Smooth muscle cell (in vitro differentiated cells): ENCODE measurements around the gene MRPL57. TPM values are rescaled to one million over a fixed set of nuclear protein-coding genes. Genes with fewer than 3 reads are reported as not detected.

Experiments
- DNase-seq: peaks from one replicate; lab custom pipeline; 2025; ENCODE audit not compliant: unreplicated experiment; lab: John Stamatoyannopoulos, UW
- H2AFZ ChIP-seq: fragments of 200-600 bp; sonication (generic); 2 replicates; pipeline ENCODE4 v1.6.0; 2016; ENCODE audit warnings: antibody characterized with exemption, low read depth, mild to moderate bottlenecking
- H3F3A ChIP-seq: fragments of 200-600 bp; sonication (generic); 2 replicates; pipeline ENCODE4 v1.6.0; 2017; ENCODE audit warnings: antibody characterized with exemption, low read depth
- H3K27ac ChIP-seq: fragments of 200-600 bp; sonication (generic); 2 replicates; pipeline ENCODE4 v1.5.1; 2016; ENCODE audit warnings: low read depth, mild to moderate bottlenecking
- H3K27me3 ChIP-seq: fragments of 200-600 bp; sonication (generic); 2 replicates; pipeline ENCODE4 v1.6.1; 2016; ENCODE audit warnings: low read depth, mild to moderate bottlenecking
- H3K36me3 ChIP-seq: fragments of 200-600 bp; sonication (generic); 2 replicates; pipeline ENCODE4 v1.5.1; 2016; ENCODE audit warnings: low read depth
- H3K4me1 ChIP-seq: fragments of 200-600 bp; sonication (generic); 2 replicates; pipeline ENCODE4 v1.5.1; 2016; ENCODE audit warnings: low read depth
- H3K4me2 ChIP-seq: fragments of 200-600 bp; sonication (generic); 2 replicates; pipeline ENCODE4 v1.6.0; 2016; ENCODE audit warnings: mild to moderate bottlenecking
- H3K4me3 ChIP-seq: fragments of 200-600 bp; sonication (generic); 2 replicates; pipeline ENCODE4 v1.5.1; 2016; ENCODE audit warnings: mild to moderate bottlenecking
- H3K79me2 ChIP-seq: fragments of 200-600 bp; sonication (generic); 2 replicates; pipeline ENCODE4 v1.6.0; 2016; ENCODE audit warnings: low read depth, mild to moderate bottlenecking
- H3K9ac ChIP-seq: fragments of 200-600 bp; sonication (generic); 2 replicates; pipeline ENCODE4 v1.6.0; 2016; ENCODE audit warnings: low read depth
- H3K9me3 ChIP-seq: fragments of 200-600 bp; sonication (generic); replicated peaks from 2 replicates; pipeline ENCODE4 v1.5.1; 2016; ENCODE audit warnings: low read depth
- H4K20me1 ChIP-seq: fragments of 200-600 bp; sonication (generic); 2 replicates; pipeline ENCODE4 v1.6.0; 2016; ENCODE audit warnings: low read depth
- WGBS: methylation state at CpG from one replicate; pipeline ENCODE4 v1.1.7; 2016; ENCODE audit warnings: low lambda C conversion rate; 5-methylcytosine and 5-hydroxymethylcytosine counted together
- polyA plus RNA-seq: library from polyadenylated mRNA; unstranded; fragments of >200 nt; fragmentation: Nextera tagmentation; extraction: Ambion mirVana; gene quantifications from 2 replicates; pipeline ENCODE4 v1.2.1, GENCODE V29; 2016
- total RNA-seq: library from RNA; depleted of rRNA; stranded (reverse); fragments of >200 nt; gene quantifications from 2 replicates; pipeline ENCODE4 v1.2.3, GENCODE V29; 2014
- TF ChIP-seq, protein P1 (sequence below): fragments of 200-600 bp; sonication (generic); IDR thresholded peaks from 2 replicates; pipeline ENCODE4 v1.5.1; 2017; ENCODE audit warnings: borderline replicate concordance, mild to moderate bottlenecking, antibody characterized with exemption; ENCODE audit not compliant: insufficient read depth, poor library complexity, severe bottlenecking

The MRPL57 gene
- total and polyA plus RNA-seq, 2 experiments from 2014 or later = 18.6 to 31.0 TPM

DNA sequence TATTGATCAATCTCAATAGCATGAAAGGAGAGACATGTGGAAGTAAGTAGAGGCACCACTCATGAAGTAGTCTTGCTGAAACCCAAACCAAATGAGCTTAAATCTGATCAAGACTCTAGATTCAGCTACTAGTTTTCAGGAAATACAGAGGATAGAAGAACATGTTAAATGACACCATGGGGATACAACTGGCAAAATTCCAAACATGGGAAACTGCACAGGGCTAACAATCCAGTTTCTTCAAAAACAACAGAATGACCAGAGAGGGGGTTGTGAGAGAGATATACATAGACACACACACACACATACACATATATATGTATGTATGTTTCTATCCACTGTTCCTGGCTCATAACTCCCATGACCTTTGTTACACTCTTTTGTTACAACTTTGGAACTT lies 44.8 kb downstream of the MRPL57 start:
- TF ChIP-seq, protein P1, sequence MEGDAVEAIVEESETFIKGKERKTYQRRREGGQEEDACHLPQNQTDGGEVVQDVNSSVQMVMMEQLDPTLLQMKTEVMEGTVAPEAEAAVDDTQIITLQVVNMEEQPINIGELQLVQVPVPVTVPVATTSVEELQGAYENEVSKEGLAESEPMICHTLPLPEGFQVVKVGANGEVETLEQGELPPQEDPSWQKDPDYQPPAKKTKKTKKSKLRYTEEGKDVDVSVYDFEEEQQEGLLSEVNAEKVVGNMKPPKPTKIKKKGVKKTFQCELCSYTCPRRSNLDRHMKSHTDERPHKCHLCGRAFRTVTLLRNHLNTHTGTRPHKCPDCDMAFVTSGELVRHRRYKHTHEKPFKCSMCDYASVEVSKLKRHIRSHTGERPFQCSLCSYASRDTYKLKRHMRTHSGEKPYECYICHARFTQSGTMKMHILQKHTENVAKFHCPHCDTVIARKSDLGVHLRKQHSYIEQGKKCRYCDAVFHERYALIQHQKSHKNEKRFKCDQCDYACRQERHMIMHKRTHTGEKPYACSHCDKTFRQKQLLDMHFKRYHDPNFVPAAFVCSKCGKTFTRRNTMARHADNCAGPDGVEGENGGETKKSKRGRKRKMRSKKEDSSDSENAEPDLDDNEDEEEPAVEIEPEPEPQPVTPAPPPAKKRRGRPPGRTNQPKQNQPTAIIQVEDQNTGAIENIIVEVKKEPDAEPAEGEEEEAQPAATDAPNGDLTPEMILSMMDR = no peak
- H3K4me3 ChIP-seq = no peak overlapping the region

GRCh38 chr13:21225082-21225481 lies 48.6 kb downstream of the MRPL57 start:
- Histone ChIP-seq H3K4me1 (no peaks in the 10 kb centered on the region), H3K27me3 (no peaks in the 10 kb centered on the region), H2AFZ (no peak overlapping the region), H3K36me3 (no peaks in the 10 kb centered on the region), H3K4me2 (no peak overlapping the region), H3K4me3 (no peak overlapping the region), H3K9me3 (no peaks in the 10 kb centered on the region), H3K9ac (no peak overlapping the region), H3F3A (no peaks in the 10 kb centered on the region), H3K79me2 (no peaks in the 10 kb centered on the region), H3K27ac (no peak overlapping the region), H4K20me1 (no peaks in the 10 kb centered on the region)
- no peak for DNase-seq
- TF ChIP-seq, protein P1 = no peak
- WGBS = 93% methylated on average over 6 of the region's 6 CpGs

More for the DNA sequence above, 44.8 kb downstream of the MRPL57 start:
- Histone ChIP-seq H3K36me3 (no peaks in the 10 kb centered on the region), H3K9me3 (no peaks in the 10 kb centered on the region), H3K4me1 (no peaks in the 10 kb centered on the region), H3K27ac (no peak overlapping the region), H3K79me2 (no peaks in the 10 kb centered on the region), H2AFZ (no peak overlapping the region), H3F3A (no peaks in the 10 kb centered on the region), H3K9ac (no peak overlapping the region), H3K4me2 (no peak overlapping the region), H3K27me3 (no peaks in the 10 kb centered on the region), H4K20me1 (no peaks in the 10 kb centered on the region)
- no peak for DNase-seq

DNA sequence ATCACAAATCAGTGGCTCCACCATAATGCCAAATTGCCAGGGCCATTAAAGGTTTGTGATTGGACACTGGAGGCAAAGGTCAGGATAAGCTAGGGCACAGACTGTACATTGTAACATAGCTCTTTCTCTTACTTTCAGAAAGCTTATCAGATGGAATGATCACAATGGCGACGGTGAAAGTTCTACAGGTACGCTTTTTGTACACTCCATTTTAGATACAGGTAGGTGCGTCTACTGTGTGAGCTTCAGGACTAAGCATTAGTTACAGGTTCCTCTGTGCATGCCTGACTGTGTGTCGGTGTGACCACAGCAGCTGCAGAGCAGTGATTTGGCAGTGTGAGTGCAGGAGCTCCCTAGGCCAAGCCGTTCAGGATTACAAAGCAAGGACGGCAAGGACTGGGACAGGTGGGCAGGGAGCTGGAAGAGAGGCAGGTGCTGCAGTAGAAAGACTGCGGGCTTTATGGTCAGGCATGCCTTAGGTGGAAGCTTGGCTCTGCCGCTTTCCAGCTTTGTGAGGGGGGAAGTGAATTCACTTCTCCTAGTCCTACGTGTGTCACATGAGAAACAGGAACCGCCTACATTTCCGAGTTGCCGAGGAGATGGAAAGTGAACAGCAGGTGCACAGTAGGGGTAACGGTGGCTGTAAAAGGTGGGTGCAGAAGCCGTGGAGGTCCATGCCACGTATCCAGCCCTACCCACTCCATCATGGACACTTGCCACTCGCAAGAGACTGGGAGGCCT lies 49.6 kb downstream of the MRPL57 start:
- no peaks in the 10 kb centered on the region for H3K4me1 ChIP-seq
- no peaks in the 10 kb centered on the region for H3K79me2 ChIP-seq
- H3K4me3 ChIP-seq = no peak overlapping the region
- H3K9ac ChIP-seq = no peak overlapping the region
- H3K36me3 ChIP-seq = no peaks in the 10 kb centered on the region
- H3K9me3 ChIP-seq = no peaks in the 10 kb centered on the region
- no peak overlapping the region for H2AFZ ChIP-seq
- no peak for DNase-seq
- H3F3A ChIP-seq = no peaks in the 10 kb centered on the region
- 89% methylated on average over 17 of the region's 17 CpGs for WGBS
- H3K4me2 ChIP-seq = no peak overlapping the region
- no peaks in the 10 kb centered on the region for H4K20me1 ChIP-seq
- no peaks in the 10 kb centered on the region for H3K27me3 ChIP-seq
- no peak overlapping the region for H3K27ac ChIP-seq
- TF ChIP-seq, protein P1 = no peak

- Histone ChIP-seq H3K4me3 (no peak overlapping the region), H2AFZ (no peak overlapping the region), H3K79me2 (no peaks in the 10 kb centered on the region), H3K9me3 (no peaks in the 10 kb centered on the region), H3K27me3 (no peaks in the 10 kb centered on the region), H3K36me3 (no peaks in the 10 kb centered on the region), H3K27ac (no peak overlapping the region), H4K20me1 (no peaks in the 10 kb centered on the region), H3F3A (no peaks in the 10 kb centered on the region), H3K4me2 (no peak overlapping the region), H3K4me1 (no peaks in the 10 kb centered on the region), H3K9ac (no peak overlapping the region)
- TF ChIP-seq, protein P1 = no peak
- WGBS = 96% methylated on average over 7 of the region's 7 CpGs
- DNase-seq = no peak
Observed at GRCh38 chr13:21227917-21228316, 51.5 kb downstream of the MRPL57 start.
